Right lobe of liver (tissue), 6 donors: Measurements from ENCODE around the gene SNX30. TPM values are rescaled to one million over a fixed set of nuclear protein-coding genes. Genes with fewer than 3 reads are reported as not detected.

Source experiments
- ATAC-seq, 4 donors: fragments of 200-7000 bp; cut with Tn5 transposase; one replicate each; pipeline ENCODE4 v1.9.1; 2020; ENCODE audit warnings: mild to moderate bottlenecking in 4 of 4, moderate library complexity in 4 of 4
- DNase-seq, 3 donors: peaks; one replicate each; pipeline ENCODE4 v3.0.0-alpha.2; 2020
- H3K27ac ChIP-seq, 3 donors: fragments of 200-600 bp; one replicate each; pipeline ENCODE4 v1.8.0; 2022
- H3K27me3 ChIP-seq, 2 donors: fragments of 200-600 bp; one replicate each; pipeline ENCODE4 v1.8.0; 2022
- H3K36me3 ChIP-seq, 4 donors: fragments of 200-600 bp; sonication (generic) in 1 of 4; one replicate each; pipeline versions ENCODE4 v1.5.1 to v1.8.0; 2017 to 2022; ENCODE audit warnings: control low read depth in 1 of 4
- H3K4me1 ChIP-seq, 4 donors: fragments of 200-600 bp; sonication (generic) in 1 of 4; one replicate each; pipeline versions ENCODE4 v1.5.1 to v1.8.0; 2017 to 2022; ENCODE audit warnings: control low read depth in 1 of 4
- H3K4me3 ChIP-seq, 3 donors: fragments of 200-600 bp; one replicate each; pipeline ENCODE4 v1.8.0; 2022
- H3K9me3 ChIP-seq, 4 donors: fragments of 200-600 bp; sonication (generic) in 1 of 4; one replicate each; pipeline versions ENCODE4 v1.5.1 to v1.8.0; 2017 to 2022; ENCODE audit warnings: control low read depth in 1 of 4
- POLR2A ChIP-seq: fragments of 450-650 bp; IDR thresholded peaks from one replicate; pipeline ENCODE4 v1.6.1; 2017; ENCODE audit warnings: antibody characterized with exemption, mild to moderate bottlenecking
- WGBS: methylation state at CpG from one replicate; pipeline ENCODE4 v1.1.6; 2018; ENCODE audit warnings: low coverage, low lambda C conversion rate; ENCODE audit not compliant: insufficient coverage; ENCODE audit errors: missing lambda C conversion rate; 5-methylcytosine and 5-hydroxymethylcytosine counted together
- intact Hi-C, 2 donors: fragments of 100-400 bp; cut with DNase I; formaldehyde crosslinking; loops; one replicate each; pipeline versions ENCODE4 v1.11.2 to v1.14.1; 2022
- total RNA-seq, 6 experiments: library from RNA; depleted of rRNA in 2 of 6; stranded (reverse); fragments of >200 nt in 2 of 6; fragmentation: NEBNext Ultra II Directional in 3 of 6; extraction: Animal tissue kit (Norgen Biotek cat#: 25700) in 3 of 6; gene quantifications; one replicate each; pipeline versions ENCODE4 v1.1.0 to v1.2.4, GENCODE V29; 2016 to 2023
- TF ChIP-seq, protein P1 (sequence below), 4 donors: fragments of 200-600 bp in 3 of 4; fragments of 450-650 bp in 1 of 4; IDR thresholded peaks; one replicate each; pipeline versions ENCODE4 v1.5.1 to v1.8.0; 2016 to 2022; ENCODE audit warnings: antibody characterized with exemption in 4 of 4, mild to moderate bottlenecking in 2 of 4
- donor health status: DM: no; HTN: yes; CAD: no.
- donor health status: DM: no; HTN: no; CAD: no.
- donor health status: DM: no; HTN: no; CAD: no.
- donor health status: DM: no; HTN: yes; CAD: no.
- donor health status: DM: no; HTN: yes; CAD: no.

Gene SNX30
- total RNA-seq, 6 experiments from 2014 or later, result 5.2 to 9.0 (median 7.5) TPM

DNA sequence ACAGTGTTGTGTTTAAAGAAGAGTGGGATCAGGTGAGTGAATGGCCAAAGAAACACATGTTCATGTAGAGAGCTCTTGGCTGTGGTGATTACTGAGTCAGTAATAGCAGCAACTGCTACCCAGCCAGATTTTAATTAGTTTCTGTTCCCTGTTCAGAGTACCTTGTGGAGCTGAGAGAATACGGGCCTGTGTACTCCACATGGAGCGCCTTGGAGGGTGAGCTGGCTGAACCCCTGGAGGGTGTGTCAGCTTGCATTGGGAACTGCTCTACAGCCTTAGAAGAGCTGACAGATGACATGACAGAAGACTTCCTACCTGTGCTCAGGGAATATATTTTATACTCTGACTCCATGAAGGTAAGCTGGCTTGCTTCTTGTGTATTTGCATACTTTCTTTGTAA is 87.8 kb downstream of the SNX30 start:
- peaks cover 0 to 13% (median 5%) of the 10 kb centered on the region in 4 donors for H3K4me1 ChIP-seq
- TF ChIP-seq, protein P1, sequence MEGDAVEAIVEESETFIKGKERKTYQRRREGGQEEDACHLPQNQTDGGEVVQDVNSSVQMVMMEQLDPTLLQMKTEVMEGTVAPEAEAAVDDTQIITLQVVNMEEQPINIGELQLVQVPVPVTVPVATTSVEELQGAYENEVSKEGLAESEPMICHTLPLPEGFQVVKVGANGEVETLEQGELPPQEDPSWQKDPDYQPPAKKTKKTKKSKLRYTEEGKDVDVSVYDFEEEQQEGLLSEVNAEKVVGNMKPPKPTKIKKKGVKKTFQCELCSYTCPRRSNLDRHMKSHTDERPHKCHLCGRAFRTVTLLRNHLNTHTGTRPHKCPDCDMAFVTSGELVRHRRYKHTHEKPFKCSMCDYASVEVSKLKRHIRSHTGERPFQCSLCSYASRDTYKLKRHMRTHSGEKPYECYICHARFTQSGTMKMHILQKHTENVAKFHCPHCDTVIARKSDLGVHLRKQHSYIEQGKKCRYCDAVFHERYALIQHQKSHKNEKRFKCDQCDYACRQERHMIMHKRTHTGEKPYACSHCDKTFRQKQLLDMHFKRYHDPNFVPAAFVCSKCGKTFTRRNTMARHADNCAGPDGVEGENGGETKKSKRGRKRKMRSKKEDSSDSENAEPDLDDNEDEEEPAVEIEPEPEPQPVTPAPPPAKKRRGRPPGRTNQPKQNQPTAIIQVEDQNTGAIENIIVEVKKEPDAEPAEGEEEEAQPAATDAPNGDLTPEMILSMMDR (IDR thresholded peaks at IDR 0.05), result no peak
- TF ChIP-seq POLR2A, result no peak
- no peaks in the 10 kb centered on the region for H3K9me3 ChIP-seq
- no peaks in the 10 kb centered on the region for H3K36me3 ChIP-seq
- H3K27me3 ChIP-seq, result no peaks in the 10 kb centered on the region
- ATAC-seq, result no peak
- no peak overlapping the region for H3K27ac ChIP-seq
- DNase-seq, result no peak
- H3K4me3 ChIP-seq, result no peak overlapping the region
- intact Hi-C loops, result no loop called here
- WGBS, result 100% methylated on average over 1 of the region's 2 CpGs

GRCh38 chr9:112839331-112839730 is 88.8 kb downstream of the SNX30 start:
- 91% methylated on average over 6 of the region's 8 CpGs for WGBS
- Histone ChIP-seq H3K4me3 (no peak overlapping the region), H3K36me3 (no peaks in the 10 kb centered on the region), H3K4me1 (peaks cover 0 to 13% (median 5%) of the 10 kb centered on the region in 4 donors), H3K27ac (no peak overlapping the region), H3K9me3 (no peaks in the 10 kb centered on the region), H3K27me3 (no peaks in the 10 kb centered on the region)
- ATAC-seq, result peak in 1 of 4 donors; percentile 18
- no peak for DNase-seq
- TF ChIP-seq POLR2A, result no peak
- TF ChIP-seq, protein P1 (IDR thresholded peaks at IDR 0.05), result no peak
- intact Hi-C loops, result no loop called here

DNA sequence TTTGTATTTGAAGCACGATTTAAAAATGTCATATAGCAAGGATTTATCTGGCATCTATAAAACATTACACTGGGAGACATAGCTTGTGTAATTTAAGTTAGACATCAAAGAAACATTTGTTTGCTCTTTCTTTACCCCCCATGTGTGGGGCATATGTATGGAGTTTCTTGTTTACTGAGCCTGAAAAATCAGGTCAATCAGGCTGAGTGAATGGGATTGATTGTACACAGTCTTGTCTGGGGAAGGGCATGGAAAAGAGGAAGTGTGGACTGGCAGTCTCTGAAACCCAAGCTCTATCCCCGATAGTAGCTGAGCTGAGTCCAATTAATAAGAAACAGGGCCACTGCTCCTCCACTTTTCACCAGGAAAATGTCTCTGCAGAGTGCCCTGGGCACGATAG is 90.7 kb downstream of the SNX30 start:
- H3K4me1 ChIP-seq, result peaks cover 0 to 8% (median 3%) of the 10 kb centered on the region in 4 donors
- 75% methylated on average over 1 of the region's 3 CpGs for WGBS

GRCh38 chr9:112842555-112842954 is 92.0 kb downstream of the SNX30 start:
- Histone ChIP-seq H3K27ac (no peak overlapping the region), H3K4me1 (no peaks in the 10 kb centered on the region), H3K27me3 (no peaks in the 10 kb centered on the region), H3K36me3 (no peaks in the 10 kb centered on the region), H3K9me3 (no peaks in the 10 kb centered on the region), H3K4me3 (no peak overlapping the region)
- intact Hi-C loops, result loop anchor here (10.0 kb wide), 1 partner anchor 62 kb away; no protein-coding TSS in a partner anchor
- no peak for ATAC-seq
- WGBS, result 83% methylated on average over 2 of the region's 4 CpGs
- DNase-seq, result no peak
- TF ChIP-seq, protein P1 (IDR thresholded peaks at IDR 0.05), result no peak

More for the DNA sequence above, 90.7 kb downstream of the SNX30 start:
- TF ChIP-seq, protein P1 (IDR thresholded peaks at IDR 0.05), result no peak
- no peak for TF ChIP-seq POLR2A
- intact Hi-C loops, result loop anchor here (10.0 kb wide), 1 partner anchor 64 kb away; no protein-coding TSS in a partner anchor
- DNase-seq (no peak), ATAC-seq (no peak)
- Histone ChIP-seq H3K9me3 (no peaks in the 10 kb centered on the region), H3K27me3 (no peaks in the 10 kb centered on the region), H3K4me3 (no peak overlapping the region), H3K27ac (no peak overlapping the region), H3K36me3 (no peaks in the 10 kb centered on the region)
